Loucy (cell line): Measurements from ENCODE around the gene TNS4.

Experiments used
- H2AFZ ChIP-seq: fragments of 200-600 bp; sonication (generic); 2 replicates; pipeline ENCODE4 v1.6.0; 2016; ENCODE audit warnings: antibody characterized with exemption, mild to moderate bottlenecking, low read length, moderate library complexity
- H3F3A ChIP-seq: fragments of 200-600 bp; 2 replicates; pipeline ENCODE4 v1.6.0; 2016; ENCODE audit warnings: antibody characterized with exemption, low read depth, mild to moderate bottlenecking
- H3K27me3 ChIP-seq: fragments of 200-600 bp; sonication (generic); 2 replicates; pipeline ENCODE4 v1.6.1; 2014; ENCODE audit warnings: low read length, mild to moderate bottlenecking; ENCODE audit not compliant: insufficient read depth, poor library complexity, severe bottlenecking
- H3K36me3 ChIP-seq: fragments of 200-600 bp; sonication (generic); 2 replicates; pipeline ENCODE4 v1.6.1; 2016; ENCODE audit warnings: low read length; ENCODE audit not compliant: insufficient read depth
- H3K4me1 ChIP-seq: fragments of 200-600 bp; sonication (generic); 2 replicates; pipeline ENCODE4 v1.5.1; 2014; ENCODE audit warnings: low read length, mild to moderate bottlenecking; ENCODE audit not compliant: insufficient read depth, poor library complexity, severe bottlenecking
- H3K4me2 ChIP-seq: fragments of 200-600 bp; sonication (generic); 2 replicates; pipeline ENCODE4 v1.6.0; 2014; ENCODE audit warnings: antibody characterized with exemption, low read length, low read depth, mild to moderate bottlenecking; ENCODE audit not compliant: poor library complexity, severe bottlenecking
- H3K4me3 ChIP-seq: fragments of 200-600 bp; sonication (generic); 2 replicates; pipeline ENCODE4 v1.5.1; 2014; ENCODE audit warnings: low read length, mild to moderate bottlenecking, mixed read lengths; ENCODE audit not compliant: poor library complexity, severe bottlenecking
- H3K79me2 ChIP-seq: fragments of 200-600 bp; sonication (generic); 2 replicates; pipeline ENCODE4 v1.6.1; 2014; ENCODE audit warnings: low read length; ENCODE audit not compliant: insufficient read depth
- H3K9ac ChIP-seq: fragments of 200-600 bp; sonication (generic); 2 replicates; pipeline ENCODE4 v1.6.0; 2014; ENCODE audit warnings: mild to moderate bottlenecking, low read depth, low read length, moderate library complexity; ENCODE audit not compliant: poor library complexity, severe bottlenecking
- H3K9me2 ChIP-seq: fragments of 200-600 bp; sonication (generic); replicated peaks from 2 replicates; pipeline ENCODE4 v1.6.1; 2016; ENCODE audit warnings: low read depth, low read length, mixed read lengths
- H3K9me3 ChIP-seq: fragments of 200-600 bp; sonication (generic); 2 replicates; pipeline ENCODE4 v1.6.1; 2014; ENCODE audit warnings: mild to moderate bottlenecking, antibody characterized with exemption, low read length, low read depth; ENCODE audit not compliant: insufficient read depth
- H4K20me1 ChIP-seq: fragments of 200-600 bp; sonication (generic); 2 replicates; pipeline ENCODE4 v1.6.0; 2014; ENCODE audit warnings: antibody characterized with exemption, low read length, mild to moderate bottlenecking; ENCODE audit not compliant: insufficient read depth, poor library complexity, severe bottlenecking
- EZH2phosphoT487 ChIP-seq: fragments of 200-600 bp; IDR thresholded peaks from 2 replicates; pipeline ENCODE4 v1.6.1; 2018; ENCODE audit warnings: antibody characterized with exemption, mild to moderate bottlenecking, moderate library complexity, borderline replicate concordance
- TF ChIP-seq, protein P1 (sequence below): fragments of 200-600 bp; sonication (generic); conservative IDR thresholded peaks from 2 replicates; pipeline ENCODE4 v1.5.1; 2014; ENCODE audit warnings: mild to moderate bottlenecking, antibody characterized with exemption, low read length

Gene TNS4

DNA sequence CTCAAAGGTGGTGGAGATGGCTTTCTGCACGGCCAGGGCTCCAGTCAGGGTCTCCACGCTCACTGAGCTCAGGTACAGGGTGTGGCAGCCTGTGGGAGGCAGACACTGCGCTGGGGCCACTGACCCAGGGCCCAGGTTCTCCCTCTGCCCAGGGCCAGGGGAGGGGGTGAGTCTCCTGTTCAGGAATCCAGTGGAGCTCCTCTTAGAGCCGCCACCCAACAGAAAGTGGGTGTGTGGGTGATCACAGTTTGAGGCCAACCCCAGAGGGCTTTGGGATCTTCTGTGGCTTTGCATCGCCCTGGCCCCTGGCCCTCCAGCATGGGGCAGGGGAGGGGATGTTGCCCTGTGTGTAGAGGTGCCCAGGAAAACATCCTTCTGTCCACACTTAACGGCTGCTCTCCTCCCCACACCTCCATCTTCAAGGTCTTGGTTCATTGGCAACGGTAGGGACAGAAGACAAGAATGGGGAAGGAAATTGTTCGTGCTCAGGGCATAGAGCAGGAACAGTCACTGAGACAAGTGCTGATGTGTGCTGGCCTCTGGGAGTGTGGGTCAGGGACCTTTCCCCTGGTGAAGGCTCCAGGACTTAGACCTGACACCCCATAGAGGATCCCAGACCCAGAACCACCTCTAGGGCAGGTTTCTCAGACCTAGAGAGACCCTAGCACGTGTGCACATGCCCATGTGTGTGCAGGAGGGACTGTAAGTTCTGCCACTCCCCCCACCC lies 21.5 kb downstream of the TNS4 start:
- H3K9me2 ChIP-seq: no peaks in the 10 kb centered on the region
- H3K9me3 ChIP-seq: no peaks in the 10 kb centered on the region
- H3K9ac ChIP-seq: peak overlapping the region; percentile 62
- H2AFZ ChIP-seq: peak overlapping the region; percentile 22; the same call in 1 of the 2 replicates
- H3F3A ChIP-seq: no peaks in the 10 kb centered on the region
- peak overlapping the region; percentile 37 for H3K4me3 ChIP-seq
- H3K79me2 ChIP-seq: no peaks in the 10 kb centered on the region
- peaks cover 24% of the 10 kb centered on the region for H3K4me1 ChIP-seq
- H3K36me3 ChIP-seq: no peaks in the 10 kb centered on the region
- no peaks in the 10 kb centered on the region for H3K27me3 ChIP-seq
- H3K4me2 ChIP-seq: peak overlapping the region; percentile 69
- no peaks in the 10 kb centered on the region for H4K20me1 ChIP-seq
- TF ChIP-seq, protein P1, sequence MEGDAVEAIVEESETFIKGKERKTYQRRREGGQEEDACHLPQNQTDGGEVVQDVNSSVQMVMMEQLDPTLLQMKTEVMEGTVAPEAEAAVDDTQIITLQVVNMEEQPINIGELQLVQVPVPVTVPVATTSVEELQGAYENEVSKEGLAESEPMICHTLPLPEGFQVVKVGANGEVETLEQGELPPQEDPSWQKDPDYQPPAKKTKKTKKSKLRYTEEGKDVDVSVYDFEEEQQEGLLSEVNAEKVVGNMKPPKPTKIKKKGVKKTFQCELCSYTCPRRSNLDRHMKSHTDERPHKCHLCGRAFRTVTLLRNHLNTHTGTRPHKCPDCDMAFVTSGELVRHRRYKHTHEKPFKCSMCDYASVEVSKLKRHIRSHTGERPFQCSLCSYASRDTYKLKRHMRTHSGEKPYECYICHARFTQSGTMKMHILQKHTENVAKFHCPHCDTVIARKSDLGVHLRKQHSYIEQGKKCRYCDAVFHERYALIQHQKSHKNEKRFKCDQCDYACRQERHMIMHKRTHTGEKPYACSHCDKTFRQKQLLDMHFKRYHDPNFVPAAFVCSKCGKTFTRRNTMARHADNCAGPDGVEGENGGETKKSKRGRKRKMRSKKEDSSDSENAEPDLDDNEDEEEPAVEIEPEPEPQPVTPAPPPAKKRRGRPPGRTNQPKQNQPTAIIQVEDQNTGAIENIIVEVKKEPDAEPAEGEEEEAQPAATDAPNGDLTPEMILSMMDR: no peak

DNA sequence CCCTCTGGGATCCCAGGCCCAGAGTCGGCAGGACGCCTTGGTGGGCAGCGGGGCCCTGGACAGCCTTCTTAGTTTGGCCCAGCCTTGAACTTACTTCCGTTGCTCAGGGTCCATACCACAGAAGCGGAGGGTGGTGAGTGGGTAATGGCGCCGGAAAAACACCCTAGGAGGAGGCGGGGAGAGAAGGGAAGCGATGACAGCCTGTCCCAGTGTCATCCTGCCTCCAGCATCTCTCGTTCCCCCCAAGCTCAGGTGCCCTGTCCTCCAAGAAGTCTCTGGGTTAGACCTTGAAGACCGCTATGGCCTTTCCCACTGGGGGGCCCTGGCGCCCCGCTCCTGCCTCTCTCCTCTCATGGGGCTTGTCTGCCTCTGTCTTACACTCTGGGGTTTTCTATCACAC lies 22.9 kb downstream of the TNS4 start:
- H3K4me3 ChIP-seq: no peak overlapping the region
- no peaks in the 10 kb centered on the region for H3K79me2 ChIP-seq
- H4K20me1 ChIP-seq: no peaks in the 10 kb centered on the region
- no peaks in the 10 kb centered on the region for H3K9me2 ChIP-seq
- no peaks in the 10 kb centered on the region for H3K36me3 ChIP-seq
- no peak for TF ChIP-seq EZH2phosphoT487
- TF ChIP-seq, protein P1: no peak
- H3K4me1 ChIP-seq: peaks cover 24% of the 10 kb centered on the region
- no peak overlapping the region for H3K4me2 ChIP-seq
- no peaks in the 10 kb centered on the region for H3F3A ChIP-seq
- H3K27me3 ChIP-seq: no peaks in the 10 kb centered on the region
- no peaks in the 10 kb centered on the region for H3K9me3 ChIP-seq
- no peak overlapping the region for H2AFZ ChIP-seq
- no peak overlapping the region for H3K9ac ChIP-seq

DNA sequence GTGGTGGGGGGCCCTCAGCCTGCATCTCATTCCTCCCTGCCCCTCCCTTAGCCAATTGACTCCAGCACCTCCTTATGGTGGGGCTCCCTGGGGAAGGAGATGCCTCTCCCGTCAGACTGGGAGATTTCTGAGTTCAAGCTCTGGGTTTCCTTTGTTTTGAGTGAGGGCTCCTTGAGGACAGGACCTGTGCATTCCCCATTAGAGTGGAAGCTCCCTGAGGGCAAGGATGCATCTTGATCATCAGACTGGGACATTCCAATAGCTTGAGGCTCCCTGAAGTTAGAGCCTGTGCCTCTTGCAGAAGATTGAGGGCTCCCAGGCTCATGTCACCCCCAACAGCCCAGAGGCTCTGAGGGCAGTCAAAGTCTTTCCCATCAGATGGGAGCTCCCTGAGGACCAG lies 23.6 kb downstream of the TNS4 start:
- H3K9me3 ChIP-seq: 0 out of 2 replicates have a peak, but pooled peaks cover under 1% of the 10 kb centered on the region
- no peak overlapping the region for H3K4me3 ChIP-seq
- peaks cover 24% of the 10 kb centered on the region for H3K4me1 ChIP-seq
- H3F3A ChIP-seq: no peaks in the 10 kb centered on the region
- no peak overlapping the region for H2AFZ ChIP-seq
- no peaks in the 10 kb centered on the region for H3K79me2 ChIP-seq
- TF ChIP-seq, protein P1: no peak
- no peak for TF ChIP-seq EZH2phosphoT487
- H3K9me2 ChIP-seq: no peaks in the 10 kb centered on the region
- H4K20me1 ChIP-seq: no peaks in the 10 kb centered on the region
- no peaks in the 10 kb centered on the region for H3K36me3 ChIP-seq
- H3K9ac ChIP-seq: no peak overlapping the region
- H3K4me2 ChIP-seq: no peak overlapping the region
- H3K27me3 ChIP-seq: no peaks in the 10 kb centered on the region
